Motor neuron (in vitro differentiated cells): ENCODE results near the gene PTPRT. TPM values are rescaled to one million over a fixed set of nuclear protein-coding genes. Genes with fewer than 3 reads are reported as not detected.

Experiments used
- ATAC-seq, 8 experiments: fragments of 200-7000 bp; cut with Tn5 transposase; replicated peaks in 6 of 8; 2 replicates each; pipeline ENCODE4 v1.8.0; 2021; ENCODE audit warnings: mild to moderate bottlenecking in 8 of 8, moderate library complexity in 8 of 8
- H3K27ac ChIP-seq, 2 donors: fragments of 250-450 bp; sonication (Bioruptor Pico); 2 replicates each; pipeline ENCODE4 v1.9.0; 2021; ENCODE audit warnings: antibody characterized with exemption in 2 of 2, mild to moderate bottlenecking in 2 of 2, moderate library complexity in 1 of 2
- H3K4me1 ChIP-seq, 2 donors: fragments of 250-450 bp; sonication (Bioruptor Pico); replicated peaks in 1 of 2; 2 replicates each; pipeline ENCODE4 v1.6.1; 2021; ENCODE audit warnings: antibody characterized with exemption in 2 of 2, mild to moderate bottlenecking in 2 of 2, moderate library complexity in 1 of 2
- H3K4me3 ChIP-seq, 5 donors: fragments of 250-450 bp; sonication (Bioruptor Pico); 2 replicates each; pipeline ENCODE4 v1.9.0; 2021; ENCODE audit warnings: antibody characterized with exemption in 5 of 5, mild to moderate bottlenecking in 5 of 5, moderate library complexity in 4 of 5
- WGBS, 10 experiments: fragments of 450-650 bp; shearing (Covaris generic); methylation state at CpG; one replicate each; pipeline ENCODE4 v1.0.0; 2022; 5-methylcytosine and 5-hydroxymethylcytosine counted together
- in situ Hi-C, 9 experiments: fragments of 400-800 bp; cut with MboI; loops; one replicate each; pipeline ENCODE4 v1.15.0; 2021; ENCODE audit warnings: low sequenced_read_pairs in 9 of 9, low pct_unique_long_range_greater_than_20kb in 2 of 9; ENCODE audit not compliant: unreplicated experiment in 9 of 9
- total RNA-seq, 8 experiments: library from RNA; unstranded; fragments of 300-600 nt; gene quantifications; 2 replicates each; pipeline versions ENCODE4 v1.2.3 to v1.2.4, GENCODE V29; 2022

PTPRT gene
- total RNA-seq, 8 experiments from 2014 or later = 0.05 to 1.0 (median 0.32) TPM; not detected in 1

DNA sequence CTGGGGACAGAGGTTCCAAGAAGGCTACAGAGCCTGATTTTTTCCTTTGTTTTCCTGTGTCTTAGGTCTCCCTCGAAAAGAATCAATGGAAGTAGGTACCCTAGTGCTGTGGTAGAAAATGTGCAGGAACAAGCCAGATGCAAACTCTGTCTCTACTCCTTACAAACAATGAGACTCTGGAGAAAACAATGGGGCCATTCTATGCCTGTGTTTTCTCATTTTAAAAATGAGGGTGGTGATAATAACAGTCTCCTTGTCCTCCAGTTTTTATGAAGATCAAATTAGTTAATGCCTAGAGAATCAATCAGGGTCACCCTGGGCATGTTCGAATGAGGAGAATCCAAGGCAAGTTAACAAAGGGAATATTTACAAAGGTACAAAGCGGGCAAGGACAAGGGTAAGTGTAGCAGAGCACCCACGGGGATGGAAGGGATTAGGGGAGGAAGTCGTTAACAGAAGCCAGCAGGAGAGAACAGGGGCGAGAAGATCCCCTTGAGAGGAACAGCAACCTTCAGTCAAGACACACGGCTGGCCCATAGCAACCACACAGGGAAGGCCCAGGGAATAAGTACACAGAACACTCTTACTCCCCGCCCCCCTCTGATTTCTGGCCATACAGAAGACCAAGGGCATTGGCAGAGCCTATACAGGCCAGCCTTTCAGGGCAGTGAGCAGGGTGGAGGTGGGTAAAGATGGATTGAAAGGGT is 342.8 kb downstream of the PTPRT start:
- in situ Hi-C loops = no loop called here
- Histone ChIP-seq H3K27ac (no peak overlapping the region), H3K4me1 (no peaks in the 10 kb centered on the region), H3K4me3 (no peak overlapping the region)
- ATAC-seq = no peak
- 0 to 76% (median 21%) methylated on average over 1 to 7 of the region's 8 CpGs; no CpG with 5 or more reads in 1 of the 10 experiments for WGBS, 10 experiments

DNA sequence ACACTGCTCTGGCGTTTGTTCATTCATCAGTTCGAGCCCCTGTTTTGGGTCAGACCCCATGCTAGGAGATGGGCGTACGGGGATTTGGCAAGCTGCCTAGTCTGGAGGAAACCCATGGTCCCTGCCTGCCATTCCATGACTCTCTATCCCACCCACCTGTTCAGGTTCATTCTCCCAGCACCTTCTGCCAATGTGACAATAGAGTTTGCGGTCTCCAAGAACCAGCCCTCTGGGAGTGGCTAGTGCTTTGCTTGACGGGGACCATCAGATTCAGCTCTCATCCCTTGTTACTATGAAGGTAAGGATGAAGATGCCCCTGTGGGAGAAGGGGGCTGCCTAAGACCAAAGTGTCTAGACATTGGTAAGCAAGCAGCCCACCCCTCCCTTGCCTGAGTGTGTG is 345.0 kb downstream of the PTPRT start:
- H3K4me1 ChIP-seq = no peaks in the 10 kb centered on the region
- no peak for ATAC-seq
- no peak overlapping the region for H3K4me3 ChIP-seq
- WGBS, 10 experiments = 8 to 90% (median 56%) methylated on average over 2 to 5 of the region's 6 CpGs; no CpG with 5 or more reads in 3 of the 10 experiments
- H3K27ac ChIP-seq = no peak overlapping the region
- in situ Hi-C loops = no loop called here

DNA sequence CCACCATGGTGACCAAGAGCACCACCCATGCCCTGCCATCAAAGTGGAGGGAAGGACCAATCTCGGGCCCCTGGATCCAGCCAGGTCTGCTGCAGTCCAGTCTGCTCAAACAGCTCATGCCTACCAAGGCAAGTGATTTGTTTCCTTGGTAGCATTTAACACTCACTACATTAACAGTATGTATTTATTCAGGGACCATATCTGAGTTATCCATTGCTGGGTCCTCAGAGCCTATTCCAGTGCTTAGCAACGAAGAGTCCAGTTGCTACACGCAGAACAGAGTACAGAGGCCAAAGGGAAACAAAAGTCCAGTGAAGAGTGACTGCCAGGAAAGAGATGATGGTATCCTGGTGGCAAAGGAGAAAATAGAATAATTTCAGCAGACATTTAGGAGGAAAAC is 352.2 kb downstream of the PTPRT start:
- Histone ChIP-seq H3K4me3 (no peak overlapping the region), H3K4me1 (no peaks in the 10 kb centered on the region), H3K27ac (no peak overlapping the region)
- in situ Hi-C loops = no loop called here
- 0 to 100% (median 30%) methylated on average over 1 to 2 of the region's 3 CpGs; no CpG with 5 or more reads in 2 of the 10 experiments for WGBS, 10 experiments
- ATAC-seq = no peak

DNA sequence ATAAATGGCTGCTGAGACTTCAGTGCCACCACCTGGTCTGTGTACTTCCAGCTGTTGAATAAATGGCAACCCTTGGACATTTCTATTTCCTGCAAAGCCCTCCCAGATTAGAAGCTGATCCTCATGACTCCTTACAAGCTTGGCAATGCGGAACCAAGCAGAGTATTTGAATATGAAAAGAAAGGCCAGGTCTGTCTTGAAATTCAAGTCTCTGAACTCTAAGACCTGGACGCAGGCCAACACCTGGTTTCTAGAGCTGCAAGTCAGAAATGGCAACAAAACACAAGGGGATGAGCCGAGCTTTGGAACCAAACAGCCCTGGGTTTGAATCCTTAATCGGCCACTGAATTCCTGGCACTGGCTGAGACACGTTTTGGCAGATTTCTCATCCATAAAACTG is 353.4 kb downstream of the PTPRT start:
- no peak overlapping the region for H3K27ac ChIP-seq
- in situ Hi-C loops = no loop called here
- no peak overlapping the region for H3K4me3 ChIP-seq
- WGBS, 10 experiments = 0 to 80% (median 30%) methylated on average over 1 to 4 of the region's 5 CpGs
- ATAC-seq = no peak
- no peaks in the 10 kb centered on the region for H3K4me1 ChIP-seq

DNA sequence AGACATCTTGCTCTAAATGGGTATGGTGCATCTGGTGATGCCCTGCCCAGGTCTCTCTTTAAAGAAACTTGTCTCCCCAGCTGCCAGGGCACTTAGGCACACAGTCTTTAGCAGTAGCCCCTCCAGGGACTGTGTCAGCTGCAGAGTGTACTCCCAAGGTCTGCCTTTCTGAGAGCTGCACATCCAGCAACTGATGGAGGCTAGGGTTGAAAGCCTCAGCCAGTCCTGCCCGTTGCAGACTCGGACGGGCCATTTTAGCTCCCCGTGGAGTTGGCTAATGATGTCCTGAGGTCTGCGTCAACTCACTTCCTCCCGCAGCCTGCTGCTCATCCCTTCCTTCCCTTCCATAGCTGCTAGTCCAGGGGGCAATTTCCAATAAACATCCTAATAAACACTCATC is 381.8 kb downstream of the PTPRT start:
- no peak for ATAC-seq
- 39 to 96% (median 73%) methylated on average over 2 to 6 of the region's 6 CpGs; no CpG with 5 or more reads in 6 of the 10 experiments for WGBS, 10 experiments
- H3K4me1 ChIP-seq = no peaks in the 10 kb centered on the region
- no peak overlapping the region for H3K4me3 ChIP-seq
- in situ Hi-C loops = no loop called here
- no peak overlapping the region for H3K27ac ChIP-seq

DNA sequence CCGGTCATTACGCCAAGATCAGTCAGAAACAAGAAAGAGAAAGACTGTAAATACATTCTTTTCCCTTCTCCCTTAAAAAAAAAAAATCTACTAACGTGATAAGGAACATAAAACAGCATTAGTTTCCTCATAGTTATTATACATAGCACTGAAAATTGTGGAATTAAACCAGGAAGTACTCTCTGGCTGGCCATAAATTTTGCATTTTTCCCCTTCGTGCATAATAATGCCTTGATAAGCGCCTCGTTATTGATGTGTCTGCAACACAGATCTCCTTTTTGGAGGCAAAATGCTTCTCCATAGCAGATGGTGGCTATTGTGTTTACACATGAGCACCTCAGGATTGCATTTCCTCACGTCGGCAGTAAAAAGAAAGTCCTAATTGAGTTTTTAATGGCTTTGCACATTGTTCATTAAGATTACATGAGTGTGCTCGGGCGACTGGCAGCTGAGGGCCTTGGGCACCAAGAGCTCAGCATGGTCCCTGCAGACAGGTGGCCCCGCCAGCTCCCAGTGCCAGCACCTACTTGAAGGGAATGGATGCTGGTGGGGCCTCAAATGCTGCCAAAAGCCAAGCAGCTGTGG is 394.5 kb downstream of the PTPRT start:
- ATAC-seq = peak in 1 of 8 experiments; percentile 34
- Histone ChIP-seq H3K27ac (no peak overlapping the region), H3K4me1 (no peaks in the 10 kb centered on the region), H3K4me3 (no peak overlapping the region)
- WGBS, 10 experiments = 0 to 66% (median 33%) methylated on average over 1 to 9 of the region's 11 CpGs
- in situ Hi-C loops = no loop called here

DNA sequence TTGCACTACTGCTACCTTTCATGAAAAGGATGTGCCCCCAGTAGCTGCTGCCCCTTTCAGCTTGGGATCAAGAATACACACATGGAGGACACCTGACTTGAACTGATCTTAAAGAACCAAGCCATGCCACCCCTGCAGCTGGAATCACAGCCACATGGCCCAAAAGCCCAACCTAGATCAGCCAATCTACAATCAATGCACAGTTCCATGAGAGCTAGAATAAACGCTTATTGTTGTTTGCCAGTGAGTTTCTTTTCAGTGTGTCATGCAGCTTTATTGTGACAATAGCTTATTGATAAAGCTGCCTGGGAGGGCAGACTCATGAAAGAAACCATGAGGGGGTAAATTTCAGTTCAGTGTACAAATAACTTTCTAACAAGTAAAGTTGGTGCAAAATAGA is 397.7 kb downstream of the PTPRT start:
- in situ Hi-C loops = no loop called here
- no peak overlapping the region for H3K27ac ChIP-seq
- ATAC-seq = no peak
- 0 to 90% (median 67%) methylated on average over 1 of the region's 1 CpG; no CpG with 5 or more reads in 5 of the 10 experiments for WGBS, 10 experiments
- no peaks in the 10 kb centered on the region for H3K4me1 ChIP-seq
- no peak overlapping the region for H3K4me3 ChIP-seq

DNA sequence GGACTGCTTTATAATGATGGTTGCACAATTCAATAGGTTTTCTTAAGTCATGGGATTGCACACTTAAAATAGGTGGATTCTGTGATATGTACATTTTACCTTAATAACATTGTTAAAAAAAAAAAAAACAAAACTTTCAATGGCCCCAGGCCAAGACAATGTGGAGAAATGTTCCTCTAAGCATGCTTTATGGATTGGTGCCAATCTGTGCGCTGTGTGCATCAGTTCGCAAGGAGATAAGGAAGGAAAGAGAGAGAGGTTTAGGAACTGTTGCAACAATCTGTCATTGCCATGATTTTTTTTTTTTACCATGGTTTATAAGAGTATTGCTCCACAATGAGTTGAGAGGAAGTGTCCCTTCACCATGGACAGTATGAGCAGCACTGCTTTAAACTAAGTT is 399.6 kb downstream of the PTPRT start:
- WGBS, 10 experiments = 0 to 75% (median 59%) methylated on average over 2 of the region's 2 CpGs; no CpG with 5 or more reads in 3 of the 10 experiments
- no peak overlapping the region for H3K27ac ChIP-seq
- ATAC-seq = no peak
- in situ Hi-C loops = no loop called here
- H3K4me3 ChIP-seq = no peak overlapping the region
- no peaks in the 10 kb centered on the region for H3K4me1 ChIP-seq

DNA sequence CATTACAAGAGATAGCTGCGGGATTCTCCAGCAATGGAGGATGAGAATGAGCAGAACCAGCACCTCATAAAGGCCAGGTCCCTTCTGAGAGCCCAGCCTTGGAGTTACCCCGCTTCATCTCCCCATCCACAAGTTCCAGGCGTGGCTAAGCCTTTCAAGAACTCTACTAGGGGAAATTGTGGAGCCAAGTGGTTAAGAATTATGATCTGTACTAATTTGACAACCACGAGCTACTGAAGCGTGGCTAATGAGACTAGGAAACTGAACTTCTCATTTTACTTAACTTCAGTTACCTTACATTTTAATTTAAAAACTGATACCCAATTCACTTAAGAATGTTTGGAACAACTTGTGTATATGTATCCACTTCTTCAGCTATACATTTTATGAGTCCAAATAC is 401.0 kb downstream of the PTPRT start:
- no peak for ATAC-seq
- H3K4me1 ChIP-seq = no peaks in the 10 kb centered on the region
- no peak overlapping the region for H3K4me3 ChIP-seq
- in situ Hi-C loops = no loop called here
- WGBS, 10 experiments = 3 to 87% (median 27%) methylated on average over 2 to 5 of the region's 5 CpGs; no CpG with 5 or more reads in 2 of the 10 experiments
- no peak overlapping the region for H3K27ac ChIP-seq

DNA sequence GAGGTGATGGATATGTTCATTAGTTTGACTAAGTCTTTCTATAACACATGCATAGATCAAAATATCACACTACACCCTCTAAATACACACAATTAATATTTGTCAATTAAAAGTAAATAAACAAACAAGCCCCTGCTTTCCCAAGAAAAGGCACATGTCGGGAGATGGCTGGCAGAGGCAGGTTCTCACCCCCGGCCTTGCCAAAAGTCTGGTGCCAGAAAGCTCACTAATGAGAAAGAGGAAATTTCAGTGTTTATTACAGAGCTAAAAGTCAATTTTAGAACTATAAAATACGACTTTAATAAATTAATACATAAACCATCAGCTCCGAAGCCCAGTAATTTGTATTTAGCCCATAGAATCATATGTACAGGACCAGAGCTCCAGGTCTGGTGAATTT is 404.7 kb downstream of the PTPRT start:
- 0 to 79% (median 22%) methylated on average over 1 to 4 of the region's 4 CpGs; no CpG with 5 or more reads in 2 of the 10 experiments for WGBS, 10 experiments
- no peak for ATAC-seq
- Histone ChIP-seq H3K4me1 (no peaks in the 10 kb centered on the region), H3K4me3 (no peak overlapping the region), H3K27ac (no peak overlapping the region)
- in situ Hi-C loops = no loop called here

DNA sequence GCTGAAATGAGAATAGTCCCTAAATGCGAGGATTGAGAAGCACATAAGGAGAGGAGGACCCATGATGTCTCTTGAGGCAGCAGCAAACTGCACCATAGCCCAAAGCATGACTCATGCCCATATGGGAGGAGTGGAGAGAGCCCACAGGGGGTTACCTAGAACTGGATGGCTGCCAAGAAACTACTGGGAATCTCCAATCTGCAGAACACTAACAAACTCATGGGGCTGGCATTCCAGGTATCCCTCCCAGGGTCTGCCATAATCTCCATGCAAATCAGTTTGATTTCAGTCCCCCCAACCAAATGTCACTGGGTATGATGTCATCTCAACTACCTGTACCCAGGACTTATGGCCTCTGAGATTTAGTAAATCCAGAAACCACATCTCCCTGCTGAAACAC is 410.5 kb downstream of the PTPRT start:
- no peak overlapping the region for H3K27ac ChIP-seq
- 0 to 33% methylated on average over 1 of the region's 1 CpG; no CpG with 5 or more reads in 8 of the 10 experiments for WGBS, 10 experiments
- H3K4me3 ChIP-seq = no peak overlapping the region
- in situ Hi-C loops = no loop called here
- H3K4me1 ChIP-seq = no peaks in the 10 kb centered on the region
- ATAC-seq = no peak

DNA sequence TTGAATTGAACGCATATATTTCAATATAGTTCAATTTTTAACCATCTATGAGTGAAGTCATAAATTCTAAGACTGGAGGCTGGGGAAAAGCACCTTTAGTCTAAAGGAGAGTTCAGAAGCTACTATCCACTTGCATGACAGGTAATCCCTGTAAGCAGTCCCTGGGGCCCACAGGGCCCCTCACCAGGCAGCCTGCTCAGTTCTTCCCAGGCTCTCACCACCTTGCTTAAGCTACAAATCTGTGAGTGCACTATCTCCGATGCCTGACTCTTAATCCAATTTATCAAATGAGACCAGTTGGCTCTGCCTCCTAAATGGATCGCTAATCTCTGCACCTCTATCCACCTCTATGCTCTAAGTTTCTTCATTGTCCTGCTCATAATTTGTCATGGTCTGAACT is 413.8 kb downstream of the PTPRT start:
- Histone ChIP-seq H3K4me3 (no peak overlapping the region), H3K4me1 (no peaks in the 10 kb centered on the region), H3K27ac (no peak overlapping the region)
- in situ Hi-C loops = no loop called here
- no peak for ATAC-seq
- WGBS, 10 experiments = 0 to 100% (median 78%) methylated on average over 1 to 3 of the region's 3 CpGs

DNA sequence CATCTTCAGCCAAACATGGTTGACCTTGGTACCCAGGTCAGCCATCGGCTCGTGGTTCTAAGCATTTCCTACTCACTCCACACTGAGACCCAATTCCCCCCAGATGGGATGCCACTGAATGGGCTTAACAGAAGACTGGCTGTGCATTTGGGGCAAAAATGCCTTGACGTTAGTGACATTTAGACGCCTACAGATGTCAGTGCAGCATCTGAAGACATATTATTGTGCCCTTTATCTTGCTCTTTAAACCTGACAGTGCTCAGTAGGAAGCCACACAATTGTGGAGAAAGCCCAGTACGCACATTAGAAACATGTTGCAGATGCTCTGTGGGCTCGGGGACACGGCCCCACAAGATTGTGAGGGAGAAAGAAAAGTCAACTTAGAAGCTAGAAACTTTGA is 414.7 kb downstream of the PTPRT start:
- Histone ChIP-seq H3K4me1 (no peaks in the 10 kb centered on the region), H3K4me3 (no peak overlapping the region), H3K27ac (no peak overlapping the region)
- ATAC-seq = no peak
- WGBS, 10 experiments = 10 to 80% (median 55%) methylated on average over 1 to 7 of the region's 7 CpGs; no CpG with 5 or more reads in 3 of the 10 experiments
- in situ Hi-C loops = no loop called here

DNA sequence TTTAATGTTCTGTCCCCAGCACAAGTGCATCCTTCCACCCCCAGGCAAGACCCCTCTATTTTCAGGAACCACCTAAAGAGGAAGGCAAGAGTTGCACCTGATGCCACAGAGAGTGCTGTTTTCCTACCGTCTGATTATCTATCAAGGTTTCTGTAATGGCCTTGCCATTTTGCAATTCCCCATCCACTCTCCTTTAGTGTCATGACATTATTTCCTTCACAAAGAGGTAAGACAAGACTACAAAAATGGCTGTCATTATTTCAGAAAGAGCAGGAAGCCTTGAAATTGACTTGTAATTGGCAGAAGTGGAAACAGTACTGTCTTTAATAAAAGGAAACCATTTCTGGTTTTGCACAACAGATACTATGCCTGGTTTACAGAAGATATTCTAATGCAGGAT is 426.7 kb downstream of the PTPRT start:
- ATAC-seq = no peak

More for the DNA sequence above, 426.7 kb downstream of the PTPRT start:
- 0 to 100% (median 86%) methylated on average over 1 of the region's 1 CpG; no CpG with 5 or more reads in 5 of the 10 experiments for WGBS, 10 experiments
- Histone ChIP-seq H3K4me3 (no peak overlapping the region), H3K27ac (no peak overlapping the region), H3K4me1 (no peaks in the 10 kb centered on the region)
- in situ Hi-C loops = no loop called here
